RWPE1 (cell line): ENCODE results near the gene MS4A12.
"Not testable (repeated sequence)": the region's sequence is repeated elsewhere in the genome, so short reads cannot be mapped to it uniquely, and the experiment has no call there.

ENCODE experiments used
- CTCF ChIA-PET: fragments of 350-600 bp; sonication (Branson Sonifier 250); formaldehyde crosslinking; extraction: SDS; loops from one replicate; lab custom pipeline; 2021; lab: Yijun Ruan, JAX
- POLR2A ChIA-PET: fragments of 400-600 bp; formaldehyde crosslinking; extraction: SDS; loops from one replicate; lab custom pipeline; 2020; ENCODE audit warnings: antibody characterized with exemption; ENCODE audit not compliant: low non-redundant PET; lab: Yijun Ruan, JAX
- DNase-seq: peaks from one replicate; pipeline ENCODE4 v3.0.0; 2012; ENCODE audit warnings: low spot score
- H3K27ac ChIP-seq: fragments of 450-650 bp; 2 replicates; pipeline ENCODE4 v1.5.1; 2017
- CTCF ChIP-seq: fragments of 450-650 bp; conservative IDR thresholded peaks from 2 replicates; pipeline ENCODE4 v1.5.1; 2017; ENCODE audit warnings: low read depth, mild to moderate bottlenecking

MS4A12 gene

GRCh38 chr11:60493454-60493853 is 876 bp downstream of the MS4A12 start:
- CTCF ChIA-PET, result interaction anchor here (0.6 to 1.2 kb wide), 3 partner anchors 12 to 50 kb away, joined by 3 to 7 read pairs (median 3); no protein-coding TSS in a partner anchor
- DNase-seq, result no peak
- POLR2A ChIA-PET, result no interaction called here
- no peak for TF ChIP-seq CTCF
- H3K27ac ChIP-seq, result no peak overlapping the region

- H3K27ac ChIP-seq, result no peak overlapping the region
- no peak for DNase-seq
- no peak for TF ChIP-seq CTCF
- POLR2A ChIA-PET, result no interaction called here
- CTCF ChIA-PET, result no interaction called here
These were observed 5.8 kb downstream of the MS4A12 start for GRCh38 chr11:60498399-60498798.

GRCh38 chr11:60498853-60499252 is 6.3 kb downstream of the MS4A12 start:
- no peak overlapping the region for H3K27ac ChIP-seq
- CTCF ChIA-PET, result no interaction called here
- DNase-seq, result no peak
- POLR2A ChIA-PET, result no interaction called here
- TF ChIP-seq CTCF, result no peak

- ChIA-PET POLR2A (no interaction called here), CTCF (no interaction called here)
- DNase-seq, result no peak
- TF ChIP-seq CTCF, result no peak
- H3K27ac ChIP-seq, result no peak overlapping the region
These were observed 7.8 kb downstream of the MS4A12 start for GRCh38 chr11:60500276-60500910.

GRCh38 chr11:60502221-60502775 is 9.7 kb downstream of the MS4A12 start:
- ChIA-PET CTCF (no interaction called here), POLR2A (no interaction called here)
- no peak overlapping the region for H3K27ac ChIP-seq
- DNase-seq, result no peak
- TF ChIP-seq CTCF, result no peak

GRCh38 chr11:60504219-60504905 is 11.8 kb downstream of the MS4A12 start:
- DNase-seq, result no peak
- no peak for TF ChIP-seq CTCF
- H3K27ac ChIP-seq, result no peak overlapping the region
- CTCF ChIA-PET, result interaction anchor here (0.6 kb wide), 1 partner anchor 237 kb away, joined by 3 read pairs; no protein-coding TSS in a partner anchor
- POLR2A ChIA-PET, result no interaction called here

GRCh38 chr11:60509609-60510008 is 17.0 kb downstream of the MS4A12 start:
- DNase-seq, POLR2A ChIA-PET, H3K27ac ChIP-seq: not testable (repeated sequence)
- CTCF ChIA-PET, result interaction anchor here (0.6 kb wide), 1 partner anchor 79 kb away, joined by 3 read pairs; no protein-coding TSS in a partner anchor

- H3K27ac ChIP-seq, POLR2A ChIA-PET, CTCF ChIA-PET, DNase-seq: not testable (repeated sequence)
These were observed 17.6 kb downstream of the MS4A12 start for GRCh38 chr11:60510209-60510608.
